Stimulated activated CD8-positive, alpha-beta memory T cell treated with anti-CD3 and anti-CD28 coated beads, Interleukin-4, amount 100 ng/mL, for 4 hours (primary cell): Measurements from ENCODE around the gene CABP7.

Experiments
- DNase-seq, 2 donors: peaks; one replicate each; pipeline ENCODE4 v3.0.0-alpha.2; 2020; ENCODE audit warnings: low read depth in 2 of 2, low spot score in 1 of 2

The CABP7 gene

DNA sequence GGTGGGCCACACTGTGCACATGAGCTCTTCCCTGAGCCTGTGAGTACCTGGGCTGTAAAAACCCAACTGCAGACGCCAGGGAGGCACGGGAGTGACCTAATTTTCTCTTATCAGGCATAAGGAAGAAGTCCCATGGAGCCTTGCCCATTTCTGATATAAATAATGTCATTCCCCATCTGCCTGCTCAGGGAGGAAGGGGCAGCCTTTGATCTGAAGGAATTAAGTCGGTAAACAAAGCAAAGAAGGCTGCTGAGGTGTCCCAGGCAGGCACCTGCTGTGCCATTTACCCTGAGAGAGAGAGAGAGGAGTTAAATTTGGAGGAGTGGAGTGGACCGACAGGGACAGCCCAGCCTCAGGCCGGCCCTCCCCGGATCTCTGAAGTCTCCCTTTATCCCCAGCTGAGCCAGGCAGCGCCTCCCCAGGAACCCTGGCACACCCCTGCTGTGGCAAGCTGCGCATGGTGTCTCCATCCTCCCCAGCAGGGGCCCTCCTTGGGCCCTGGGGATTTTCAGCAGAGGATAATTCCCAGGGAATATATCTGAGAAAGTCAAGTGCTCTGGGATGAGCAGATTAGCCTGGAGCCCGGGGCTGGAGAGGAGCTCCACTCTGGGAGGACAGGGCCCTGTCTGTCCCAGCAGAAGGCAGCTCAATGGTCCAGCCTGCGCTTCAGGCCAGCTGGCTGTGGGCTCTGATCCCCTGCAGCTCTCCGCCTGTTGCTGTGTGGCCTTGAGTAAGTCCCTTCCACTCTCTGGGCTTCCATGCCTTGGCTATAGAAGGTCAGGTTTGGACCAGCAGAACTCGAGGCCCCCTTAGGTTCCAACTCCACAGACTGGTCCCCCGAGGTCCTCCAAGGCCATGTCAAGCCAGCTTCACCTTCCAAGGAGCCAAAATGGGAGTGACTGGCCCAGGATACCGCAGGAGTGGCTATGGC is 17.5 kb upstream of the CABP7 start:
- DNase-seq, result no peak

DNA sequence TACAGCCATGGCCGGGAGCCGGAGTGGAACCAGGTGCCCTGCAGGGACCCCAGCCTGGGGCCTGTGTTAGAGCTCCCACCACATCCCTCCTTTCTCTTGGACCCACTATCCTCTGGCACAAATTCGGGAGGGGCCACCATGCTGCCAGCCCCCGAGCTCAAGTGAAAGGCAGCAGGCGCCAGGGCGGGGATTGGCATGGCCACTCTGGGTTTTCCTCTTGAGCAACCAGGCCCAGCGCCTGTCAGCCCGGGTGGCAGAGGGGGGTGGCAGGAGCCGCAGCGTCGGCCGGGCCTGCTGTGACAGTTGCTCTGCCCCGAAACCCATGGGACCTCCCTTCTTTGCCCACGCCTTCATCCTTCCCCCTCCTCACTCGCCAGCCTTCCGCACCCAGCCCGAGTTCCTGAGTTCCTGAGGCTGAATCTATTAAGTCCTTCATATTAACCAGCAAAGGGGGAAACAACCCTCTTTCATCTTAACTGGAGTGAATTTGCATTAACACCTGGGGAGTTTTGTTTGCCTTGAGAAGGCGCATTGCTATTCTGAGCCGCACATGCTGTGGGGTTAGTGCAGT is 16.8 kb upstream of the CABP7 start:
- no peak for DNase-seq

DNA sequence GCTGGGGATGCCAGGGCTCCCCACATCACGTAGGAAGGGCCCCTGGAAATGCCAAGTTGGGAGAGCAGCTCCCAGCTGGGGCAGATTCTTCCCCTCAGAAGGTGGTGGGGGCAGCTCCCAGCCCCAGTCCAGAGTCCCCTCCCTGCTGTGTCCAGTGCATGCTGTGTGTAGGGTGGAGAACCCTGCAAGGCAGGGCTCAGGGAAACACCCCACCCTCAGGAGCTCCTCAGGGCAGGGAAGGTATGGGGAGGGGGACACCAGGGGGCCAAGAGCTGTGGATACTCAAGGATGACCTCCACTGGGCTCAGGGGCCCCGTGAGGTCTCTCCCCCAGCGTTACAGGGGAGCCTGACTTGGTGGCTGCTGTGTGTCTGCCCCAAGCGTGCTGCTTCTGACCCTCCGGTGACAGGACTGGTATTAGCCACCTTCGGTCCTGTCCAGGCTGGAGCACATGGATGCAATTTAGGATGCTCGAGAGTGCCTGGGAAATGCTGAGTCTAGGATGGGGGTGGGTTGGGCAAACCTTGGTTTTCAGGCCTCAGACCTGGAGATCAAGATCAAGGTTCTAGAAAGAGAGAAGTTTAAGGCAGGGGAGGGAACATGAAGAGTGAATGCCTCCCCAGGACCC is 16.1 kb upstream of the CABP7 start:
- no peak for DNase-seq

GRCh38 chr22:29704528-29705285 is 15.1 kb upstream of the CABP7 start:
- DNase-seq, result no peak

- DNase-seq, result no peak
Measured at GRCh38 chr22:29705651-29706050, 14.2 kb upstream of the CABP7 start.

DNA sequence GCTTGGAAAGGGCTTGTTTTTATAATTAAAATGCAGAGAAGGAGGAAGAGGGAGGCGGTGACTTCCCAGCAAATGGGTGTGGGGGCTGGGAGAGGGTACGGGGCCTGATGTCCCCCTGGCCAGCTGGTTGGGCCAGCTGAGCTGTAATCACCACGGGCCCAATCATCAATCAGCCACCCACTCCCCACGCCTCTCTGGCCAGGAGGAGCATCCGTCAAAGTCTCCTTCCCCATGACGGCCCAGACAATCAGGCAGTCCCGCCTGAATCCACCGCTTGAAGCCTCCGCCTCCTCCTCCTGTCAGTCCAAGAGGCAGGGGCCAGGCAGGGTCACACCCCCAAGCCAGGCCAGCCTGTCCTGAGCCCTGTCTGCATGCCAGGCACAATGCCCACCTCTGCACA is 13.3 kb upstream of the CABP7 start:
- DNase-seq, result no peak

- DNase-seq, result no peak
Measured at GRCh38 chr22:29707010-29707409, 12.8 kb upstream of the CABP7 start.

DNA sequence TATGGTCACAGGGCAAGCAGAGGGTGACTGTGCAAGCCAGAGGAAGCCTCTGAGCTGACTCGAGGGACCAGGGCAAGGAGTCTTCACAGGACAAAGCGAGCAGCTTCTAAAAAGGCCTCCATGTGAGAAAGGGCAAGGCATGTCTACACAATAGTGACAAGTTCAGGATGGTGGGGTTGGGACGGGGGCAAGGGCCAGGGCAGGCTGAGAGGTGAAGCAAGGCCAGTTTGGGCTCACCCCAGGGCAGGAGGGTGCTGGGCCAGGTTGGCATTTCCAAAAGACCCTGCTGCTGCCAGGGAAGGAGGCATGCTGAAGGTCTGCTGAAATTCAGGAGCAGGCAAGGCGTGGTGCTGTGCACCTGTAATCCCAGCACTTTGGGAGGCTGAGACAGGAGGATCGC is 12.3 kb upstream of the CABP7 start:
- DNase-seq, result no peak

DNA sequence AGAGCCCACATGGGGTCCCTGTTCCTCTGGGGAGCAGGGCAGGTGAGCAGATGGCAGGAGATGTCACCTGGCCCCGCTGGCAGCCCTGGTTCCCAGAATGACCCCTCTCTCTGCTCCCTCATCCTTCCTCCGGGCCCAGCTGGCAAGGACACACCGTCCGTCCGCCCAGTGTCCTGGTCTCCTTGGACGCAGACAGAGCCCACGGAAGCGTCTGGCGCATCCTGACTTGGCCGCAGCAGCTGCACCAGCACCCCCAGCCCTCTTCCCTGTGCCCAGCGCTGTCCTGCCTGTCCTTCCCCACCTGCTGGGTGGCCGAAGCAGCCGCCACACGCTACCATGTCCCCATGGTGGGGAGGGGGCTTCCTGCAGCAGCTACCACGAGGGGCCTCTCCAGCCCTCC is 9.6 kb upstream of the CABP7 start:
- DNase-seq, result no peak

- DNase-seq, result no peak
Measured at GRCh38 chr22:29710922-29711593, 8.7 kb upstream of the CABP7 start.

DNA sequence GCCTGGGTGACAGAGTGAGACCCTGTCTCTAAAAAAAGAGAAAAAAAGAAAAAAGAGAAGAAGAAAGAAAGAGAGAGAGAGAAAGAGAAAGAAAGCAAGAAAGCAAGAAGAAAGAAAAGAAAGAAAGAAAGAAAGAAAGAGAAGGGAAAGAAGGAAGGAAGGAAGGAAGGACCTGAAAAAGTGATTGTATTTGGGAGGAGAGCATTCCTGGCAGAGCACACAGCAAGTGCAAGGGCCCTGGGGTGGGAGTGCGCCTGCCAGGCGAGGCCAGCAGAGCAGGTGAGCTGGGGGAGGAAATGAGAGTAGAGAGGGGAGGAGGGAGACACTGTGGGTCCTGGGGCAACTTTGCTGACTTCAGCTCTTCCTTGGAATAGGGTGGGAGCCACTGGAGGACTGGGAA is 7.7 kb upstream of the CABP7 start:
- DNase-seq, result no peak

GRCh38 chr22:29713156-29713727 is 6.6 kb upstream of the CABP7 start:
- DNase-seq, result no peak

- no peak for DNase-seq
Measured at GRCh38 chr22:29715240-29715639, 4.6 kb upstream of the CABP7 start.

- DNase-seq, result no peak
Measured at GRCh38 chr22:29715705-29716104, 4.1 kb upstream of the CABP7 start.

- DNase-seq, result no peak
Measured at GRCh38 chr22:29716814-29717545, 2.8 kb upstream of the CABP7 start.

GRCh38 chr22:29717789-29718188 is 2.0 kb upstream of the CABP7 start:
- no peak for DNase-seq

- no peak for DNase-seq
Measured at GRCh38 chr22:29718949-29719898, 579 bp upstream of the CABP7 start.

- DNase-seq, result no peak
Measured at GRCh38 chr22:29720811-29721323, 1.1 kb downstream of the CABP7 start.

DNA sequence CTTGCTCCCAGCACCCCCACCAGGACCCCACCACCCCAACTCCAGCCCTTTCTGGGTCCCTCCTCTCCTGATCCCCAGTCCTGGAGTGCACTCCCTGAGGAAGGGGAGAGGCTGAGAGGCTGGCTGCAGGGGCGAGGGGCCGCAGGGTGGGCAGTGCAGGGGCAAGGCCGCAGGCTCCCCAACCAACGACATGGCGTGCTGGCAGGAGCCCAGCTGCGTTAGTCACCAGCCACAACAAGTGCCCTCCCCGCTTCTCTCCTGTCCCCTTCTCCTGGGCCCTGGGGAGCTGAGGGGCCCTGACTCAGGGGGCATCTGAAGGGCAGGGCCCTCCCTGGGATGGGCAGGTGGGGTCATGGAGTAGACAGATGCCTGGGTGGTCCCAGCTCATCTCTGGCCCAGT is 2.3 kb downstream of the CABP7 start:
- no peak for DNase-seq
